Lower lobe of right lung (tissue), 2 donors: ENCODE measurements around the gene DOK4. TPM values are rescaled to one million over a fixed set of nuclear protein-coding genes. Genes with fewer than 3 reads are reported as not detected.

ENCODE experiments used
- ATAC-seq, 2 donors: fragments of 200-7000 bp; cut with Tn5 transposase; one replicate each; pipeline ENCODE4 v1.9.1; 2020 to 2022; ENCODE audit warnings: mild to moderate bottlenecking in 2 of 2, moderate library complexity in 2 of 2
- DNase-seq: peaks from one replicate; pipeline ENCODE4 v3.0.0-alpha.2; 2020
- H3K27ac ChIP-seq: fragments of 200-600 bp; one replicate; pipeline ENCODE4 v1.8.0; 2022
- H3K27me3 ChIP-seq: fragments of 200-600 bp; one replicate; pipeline ENCODE4 v1.8.0; 2022; ENCODE audit warnings: low read depth
- H3K36me3 ChIP-seq: fragments of 200-600 bp; one replicate; pipeline ENCODE4 v1.8.0; 2022; ENCODE audit warnings: mild to moderate bottlenecking
- H3K4me1 ChIP-seq: fragments of 200-600 bp; one replicate; pipeline ENCODE4 v1.8.0; 2022
- H3K4me3 ChIP-seq: fragments of 200-600 bp; one replicate; pipeline ENCODE4 v1.8.0; 2022; ENCODE audit warnings: mild to moderate bottlenecking
- H3K9me3 ChIP-seq: fragments of 200-600 bp; one replicate; pipeline ENCODE4 v1.8.0; 2022
- intact Hi-C: fragments of 100-400 bp; cut with DNase I; formaldehyde crosslinking; loops from one replicate; pipeline ENCODE4 v1.11.0; 2022
- total RNA-seq: library from RNA; stranded (reverse); fragmentation: NEBNext Ultra II Directional; extraction: Animal tissue kit (Norgen Biotek cat#: 25700); gene quantifications from one replicate; pipeline ENCODE4 v1.2.1, GENCODE V29; 2021
- TF ChIP-seq, protein P1 (sequence below): fragments of 200-600 bp; IDR thresholded peaks from one replicate; pipeline ENCODE4 v1.8.0; 2022; ENCODE audit warnings: antibody characterized with exemption, mild to moderate bottlenecking
- donor health status: DM: no; HTN: yes; CAD: no; lungs with severe emphysema.

DOK4 gene
- total RNA-seq, 1 donor from 2014 or later = 57.3 TPM

DNA sequence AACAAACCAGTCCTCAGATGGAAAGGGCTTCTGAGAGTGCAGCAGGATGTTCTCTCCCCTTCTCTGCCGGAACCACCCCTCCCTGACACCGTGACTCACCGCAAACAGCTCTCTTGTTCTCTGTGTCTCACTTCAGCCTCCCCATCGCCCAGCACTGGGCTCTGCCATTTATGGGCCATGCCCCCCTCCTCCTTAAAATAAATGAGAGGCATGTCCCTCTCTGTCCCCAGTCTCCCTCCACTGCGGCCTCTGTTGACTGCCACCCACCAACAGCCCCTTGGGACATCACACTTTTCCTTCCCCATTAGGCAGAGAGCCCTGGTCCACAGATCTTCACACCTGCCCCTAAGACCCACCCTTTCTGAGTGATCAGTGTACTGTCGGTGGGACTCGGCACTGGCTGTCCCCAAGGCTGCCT is 43.8 kb upstream of the DOK4 start:
- Histone ChIP-seq H3K36me3 (no peaks in the 10 kb centered on the region), H3K4me1 (peaks cover 56% of the 10 kb centered on the region), H3K27ac (peak overlapping the region; percentile 41), H3K4me3 (no peak overlapping the region), H3K27me3 (no peaks in the 10 kb centered on the region), H3K9me3 (no peaks in the 10 kb centered on the region)
- DNase-seq (peak; percentile 48), ATAC-seq (peak; percentile 25 to 37)
- intact Hi-C loops = no loop called here
- TF ChIP-seq, protein P1, sequence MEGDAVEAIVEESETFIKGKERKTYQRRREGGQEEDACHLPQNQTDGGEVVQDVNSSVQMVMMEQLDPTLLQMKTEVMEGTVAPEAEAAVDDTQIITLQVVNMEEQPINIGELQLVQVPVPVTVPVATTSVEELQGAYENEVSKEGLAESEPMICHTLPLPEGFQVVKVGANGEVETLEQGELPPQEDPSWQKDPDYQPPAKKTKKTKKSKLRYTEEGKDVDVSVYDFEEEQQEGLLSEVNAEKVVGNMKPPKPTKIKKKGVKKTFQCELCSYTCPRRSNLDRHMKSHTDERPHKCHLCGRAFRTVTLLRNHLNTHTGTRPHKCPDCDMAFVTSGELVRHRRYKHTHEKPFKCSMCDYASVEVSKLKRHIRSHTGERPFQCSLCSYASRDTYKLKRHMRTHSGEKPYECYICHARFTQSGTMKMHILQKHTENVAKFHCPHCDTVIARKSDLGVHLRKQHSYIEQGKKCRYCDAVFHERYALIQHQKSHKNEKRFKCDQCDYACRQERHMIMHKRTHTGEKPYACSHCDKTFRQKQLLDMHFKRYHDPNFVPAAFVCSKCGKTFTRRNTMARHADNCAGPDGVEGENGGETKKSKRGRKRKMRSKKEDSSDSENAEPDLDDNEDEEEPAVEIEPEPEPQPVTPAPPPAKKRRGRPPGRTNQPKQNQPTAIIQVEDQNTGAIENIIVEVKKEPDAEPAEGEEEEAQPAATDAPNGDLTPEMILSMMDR = no peak

DNA sequence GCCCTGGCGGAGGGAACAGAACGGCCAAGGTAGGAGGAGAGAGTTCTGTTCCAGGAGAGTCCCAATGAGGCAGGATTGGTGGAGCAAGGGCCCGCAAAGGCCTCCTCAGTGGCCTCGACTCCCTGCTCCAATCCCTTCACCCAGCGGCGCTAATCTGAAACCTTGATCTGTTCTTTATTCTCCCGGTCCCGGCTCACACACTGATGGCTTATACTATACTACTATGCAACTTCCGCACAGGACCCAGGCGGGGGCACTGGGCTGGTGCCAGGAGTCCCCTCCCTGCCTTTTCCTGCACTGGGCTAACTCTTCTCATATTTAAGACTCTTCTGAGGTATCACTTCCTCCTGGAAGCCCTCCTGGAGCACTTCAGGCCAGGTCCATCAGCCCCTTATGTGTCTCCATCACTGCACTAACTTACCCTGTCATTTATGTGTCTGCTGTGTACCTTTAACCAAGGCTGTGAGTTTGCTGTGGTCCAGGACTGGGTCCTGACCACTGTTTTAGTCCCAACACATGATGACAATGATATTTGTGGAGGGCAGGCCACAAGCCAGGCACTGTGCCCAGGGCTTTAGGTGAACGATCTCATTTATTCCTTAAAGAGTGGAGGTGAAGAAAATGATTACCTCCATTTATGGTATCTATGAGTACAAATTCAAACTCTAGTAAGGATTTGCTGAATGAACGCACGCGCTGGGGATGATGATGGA is 43.3 kb upstream of the DOK4 start:
- no peak for DNase-seq
- H3K4me3 ChIP-seq = no peak overlapping the region
- ATAC-seq = no peak
- H3K36me3 ChIP-seq = no peaks in the 10 kb centered on the region
- H3K27me3 ChIP-seq = no peaks in the 10 kb centered on the region
- H3K27ac ChIP-seq = peak overlapping the region; percentile 41
- H3K9me3 ChIP-seq = no peaks in the 10 kb centered on the region
- intact Hi-C loops = no loop called here
- H3K4me1 ChIP-seq = peaks cover 50% of the 10 kb centered on the region
- TF ChIP-seq, protein P1 = no peak

DNA sequence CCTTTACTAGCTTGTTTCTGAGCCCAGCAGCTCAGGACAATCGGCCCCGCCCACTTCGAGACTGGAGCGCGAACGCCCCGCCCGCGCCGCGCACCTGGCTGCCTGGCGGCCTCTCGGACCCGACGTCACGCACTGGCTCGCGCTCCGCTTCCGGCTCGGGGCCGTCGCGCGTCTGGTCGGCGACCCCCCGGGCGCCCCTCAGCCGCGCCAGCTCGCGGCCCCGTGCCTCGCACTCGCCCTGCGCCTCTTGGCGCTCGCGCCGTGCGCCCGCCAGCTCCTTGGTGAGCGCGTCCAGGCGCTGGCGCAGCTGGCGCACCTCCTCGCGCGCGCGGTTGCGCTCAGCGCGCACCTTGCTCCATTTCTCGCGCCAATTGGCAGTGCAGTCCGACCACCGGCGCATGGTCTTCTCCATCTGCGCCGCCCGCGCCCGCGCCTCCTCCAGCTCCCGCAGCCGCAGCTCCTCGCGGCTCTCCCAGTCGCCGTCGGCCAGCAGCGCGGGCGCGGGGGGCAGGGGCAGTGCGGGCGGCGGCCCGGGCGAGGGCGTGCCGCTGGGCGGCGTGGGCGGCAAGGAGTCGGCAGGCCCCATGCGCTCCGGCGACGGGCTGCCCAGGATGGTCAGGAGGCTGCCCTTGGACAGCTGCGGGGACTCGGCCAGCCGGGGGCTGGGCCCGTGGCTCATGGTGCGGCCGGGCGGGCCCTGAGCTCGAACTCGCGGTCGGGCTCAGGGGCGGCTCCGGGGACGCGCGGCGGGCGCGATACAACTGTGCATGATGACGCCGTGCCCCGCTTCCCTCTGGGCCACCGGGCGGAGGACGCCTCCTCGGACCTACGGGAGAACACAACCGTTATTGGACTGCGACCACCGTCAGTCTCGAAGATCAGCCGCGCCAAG is 42.5 kb upstream of the DOK4 start:
- peaks cover 42% of the 10 kb centered on the region for H3K4me1 ChIP-seq
- no peaks in the 10 kb centered on the region for H3K27me3 ChIP-seq
- ATAC-seq (no peak), DNase-seq (peak; percentile 44)
- H3K27ac ChIP-seq = no peak overlapping the region
- H3K4me3 ChIP-seq = no peak overlapping the region
- TF ChIP-seq, protein P1 = no peak
- intact Hi-C loops = no loop called here
- H3K36me3 ChIP-seq = no peaks in the 10 kb centered on the region
- no peaks in the 10 kb centered on the region for H3K9me3 ChIP-seq

DNA sequence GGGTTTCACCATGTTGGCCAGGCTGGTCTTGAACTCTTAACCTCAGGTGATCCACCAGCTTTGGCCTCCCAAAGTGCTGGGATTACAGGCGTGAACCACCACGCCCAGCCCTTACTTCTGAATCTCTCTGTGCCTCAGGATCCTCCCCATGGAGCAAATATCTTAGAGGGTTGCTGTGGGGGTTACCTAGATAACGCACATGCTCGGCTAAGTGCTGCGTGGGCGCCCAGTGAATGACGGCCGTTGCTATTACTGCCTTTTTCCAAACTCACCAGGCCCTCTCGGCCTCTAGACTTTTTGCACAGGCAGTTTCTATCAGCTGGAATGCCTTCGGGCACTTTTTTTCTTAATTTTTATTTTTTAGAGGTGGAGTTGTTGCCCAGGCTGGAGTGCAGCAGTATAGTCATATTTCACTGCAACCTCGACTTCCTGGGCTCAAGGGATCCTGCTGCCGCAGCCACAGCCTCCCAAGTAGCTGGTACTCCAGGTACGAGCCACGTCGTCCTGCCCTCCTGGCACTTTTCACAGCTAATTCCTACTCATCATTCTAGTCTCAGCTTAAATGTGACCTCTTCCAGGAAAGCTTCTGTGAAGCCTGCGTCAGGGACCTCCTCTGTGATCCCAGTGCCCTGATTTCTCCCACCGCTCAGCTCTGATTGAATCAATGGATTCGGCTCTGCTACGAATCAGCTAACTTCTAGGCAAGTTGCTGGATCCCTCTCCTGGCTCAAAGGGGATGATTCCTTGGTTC is 41.5 kb upstream of the DOK4 start:
- ATAC-seq (no peak), DNase-seq (peak; percentile 28)
- no peak overlapping the region for H3K4me3 ChIP-seq
- no peaks in the 10 kb centered on the region for H3K36me3 ChIP-seq
- H3K9me3 ChIP-seq = no peaks in the 10 kb centered on the region
- H3K4me1 ChIP-seq = peaks cover 33% of the 10 kb centered on the region
- no peaks in the 10 kb centered on the region for H3K27me3 ChIP-seq
- intact Hi-C loops = no loop called here
- TF ChIP-seq, protein P1 = no peak
- H3K27ac ChIP-seq = no peak overlapping the region

DNA sequence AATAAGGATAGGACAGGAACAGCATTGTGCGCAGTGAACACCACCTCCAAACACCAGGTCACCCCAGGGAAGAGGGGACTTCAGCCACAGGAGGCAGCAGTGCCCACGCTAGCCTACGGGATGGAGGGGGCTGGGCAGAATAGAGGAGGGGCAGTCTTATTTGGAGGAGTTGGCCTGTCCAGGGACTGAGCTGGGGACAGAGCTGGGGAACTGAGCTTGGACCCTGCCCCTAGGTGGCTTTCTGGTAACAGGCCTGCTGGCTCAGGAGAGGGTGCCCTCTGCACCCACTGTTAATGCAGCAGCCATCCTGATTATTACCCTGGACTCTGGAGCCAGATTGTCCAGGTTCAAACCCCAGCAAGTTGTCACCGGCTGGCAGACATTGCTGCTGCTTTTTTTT is 40.7 kb upstream of the DOK4 start:
- Histone ChIP-seq H3K9me3 (no peaks in the 10 kb centered on the region), H3K36me3 (no peaks in the 10 kb centered on the region), H3K4me3 (no peak overlapping the region), H3K27me3 (no peaks in the 10 kb centered on the region), H3K27ac (no peak overlapping the region), H3K4me1 (peaks cover 27% of the 10 kb centered on the region)
- intact Hi-C loops = no loop called here
- TF ChIP-seq, protein P1 = no peak
- DNase-seq = no peak
- ATAC-seq = no peak
